Activated CD8-positive, alpha-beta memory T cell treated with anti-CD3 and anti-CD28 coated beads, Interleukin-2, amount 50 U/mL, for 48 hours (primary cell): ENCODE data around the gene PICALM.
"Not testable (repeated sequence)": the region's sequence is repeated elsewhere in the genome, so short reads cannot be mapped to it uniquely, and the experiment has no call there.

Experiments used
- DNase-seq: peaks from one replicate; pipeline ENCODE4 v3.0.0-alpha.2; 2020

PICALM gene

GRCh38 chr11:85934596-85935169, 134.2 kb downstream of the PICALM start:
- no peak for DNase-seq

- no peak for DNase-seq
These were observed 138.0 kb downstream of the PICALM start for GRCh38 chr11:85930879-85931366.

GRCh38 chr11:85926653-85927214, 142.2 kb downstream of the PICALM start:
- DNase-seq, result not testable (repeated sequence)

GRCh38 chr11:85923455-85923854, 145.4 kb downstream of the PICALM start:
- DNase-seq, result no peak

- DNase-seq, result no peak
These were observed 146.5 kb downstream of the PICALM start for GRCh38 chr11:85922367-85922766.

GRCh38 chr11:85918910-85919794, 149.7 kb downstream of the PICALM start:
- DNase-seq, result no peak

GRCh38 chr11:85914425-85914824, 154.5 kb downstream of the PICALM start:
- DNase-seq, result no peak

- no peak for DNase-seq
These were observed 155.4 kb downstream of the PICALM start for GRCh38 chr11:85913513-85913912.

GRCh38 chr11:85912414-85912813, 156.5 kb downstream of the PICALM start:
- no peak for DNase-seq
